ENCODE results near the gene GLYAT. TPM values are rescaled to one million over a fixed set of nuclear protein-coding genes. Genes with fewer than 3 reads are reported as not detected.
A peak's percentile ranks its signal among the peaks of the same experiment; 100 is the strongest.

The GLYAT gene, protein sequence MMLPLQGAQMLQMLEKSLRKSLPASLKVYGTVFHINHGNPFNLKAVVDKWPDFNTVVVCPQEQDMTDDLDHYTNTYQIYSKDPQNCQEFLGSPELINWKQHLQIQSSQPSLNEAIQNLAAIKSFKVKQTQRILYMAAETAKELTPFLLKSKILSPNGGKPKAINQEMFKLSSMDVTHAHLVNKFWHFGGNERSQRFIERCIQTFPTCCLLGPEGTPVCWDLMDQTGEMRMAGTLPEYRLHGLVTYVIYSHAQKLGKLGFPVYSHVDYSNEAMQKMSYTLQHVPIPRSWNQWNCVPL
- not detected for total RNA-seq
- long read RNA-seq, result 0 reads

DNA sequence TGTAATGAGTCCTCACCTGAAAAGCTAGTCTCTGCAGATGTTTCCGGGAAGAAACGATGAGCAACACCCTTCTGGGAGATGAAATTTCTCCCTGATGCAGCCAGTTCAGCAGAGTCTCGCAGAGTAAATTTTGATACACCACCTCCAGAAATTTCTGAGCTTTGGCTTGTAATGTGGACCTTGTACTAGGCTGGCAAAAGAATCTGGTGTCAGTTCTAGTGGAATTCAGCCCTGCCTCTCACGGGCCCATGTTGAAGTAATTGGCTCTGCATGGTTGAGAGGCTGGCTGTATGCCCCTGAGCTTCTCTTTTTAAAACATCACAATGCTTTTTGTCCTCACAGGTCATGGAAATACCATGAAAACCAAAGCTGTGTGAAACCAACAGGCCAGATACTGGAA is at the start of gene GLYAT:
TSS of gene GLYAT (minus strand) at position 125 of the 400 bp plus-strand sequence. CDS start 7,447 bp downstream, outside the sequence.
- intact Hi-C loops (cut with DNase I), result no loop called here
- H3K27me3 ChIP-seq, result no peaks in the 10 kb centered on the region
- no peaks in the 10 kb centered on the region for H3K9me3 ChIP-seq
- ATAC-seq (no peak), DNase-seq (no peak)
- no peak within 1 kb of the TSS for H3K27ac ChIP-seq
- H3K4me1 ChIP-seq, result peaks cover 10% of the 10 kb centered on the region
- no peak within 1 kb of the TSS for H3K4me3 ChIP-seq
- TF ChIP-seq, protein P1, sequence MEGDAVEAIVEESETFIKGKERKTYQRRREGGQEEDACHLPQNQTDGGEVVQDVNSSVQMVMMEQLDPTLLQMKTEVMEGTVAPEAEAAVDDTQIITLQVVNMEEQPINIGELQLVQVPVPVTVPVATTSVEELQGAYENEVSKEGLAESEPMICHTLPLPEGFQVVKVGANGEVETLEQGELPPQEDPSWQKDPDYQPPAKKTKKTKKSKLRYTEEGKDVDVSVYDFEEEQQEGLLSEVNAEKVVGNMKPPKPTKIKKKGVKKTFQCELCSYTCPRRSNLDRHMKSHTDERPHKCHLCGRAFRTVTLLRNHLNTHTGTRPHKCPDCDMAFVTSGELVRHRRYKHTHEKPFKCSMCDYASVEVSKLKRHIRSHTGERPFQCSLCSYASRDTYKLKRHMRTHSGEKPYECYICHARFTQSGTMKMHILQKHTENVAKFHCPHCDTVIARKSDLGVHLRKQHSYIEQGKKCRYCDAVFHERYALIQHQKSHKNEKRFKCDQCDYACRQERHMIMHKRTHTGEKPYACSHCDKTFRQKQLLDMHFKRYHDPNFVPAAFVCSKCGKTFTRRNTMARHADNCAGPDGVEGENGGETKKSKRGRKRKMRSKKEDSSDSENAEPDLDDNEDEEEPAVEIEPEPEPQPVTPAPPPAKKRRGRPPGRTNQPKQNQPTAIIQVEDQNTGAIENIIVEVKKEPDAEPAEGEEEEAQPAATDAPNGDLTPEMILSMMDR (IDR thresholded peaks at IDR 0.05), result no peak
- H3K36me3 ChIP-seq, result no peaks in the 10 kb centered on the region

DNA sequence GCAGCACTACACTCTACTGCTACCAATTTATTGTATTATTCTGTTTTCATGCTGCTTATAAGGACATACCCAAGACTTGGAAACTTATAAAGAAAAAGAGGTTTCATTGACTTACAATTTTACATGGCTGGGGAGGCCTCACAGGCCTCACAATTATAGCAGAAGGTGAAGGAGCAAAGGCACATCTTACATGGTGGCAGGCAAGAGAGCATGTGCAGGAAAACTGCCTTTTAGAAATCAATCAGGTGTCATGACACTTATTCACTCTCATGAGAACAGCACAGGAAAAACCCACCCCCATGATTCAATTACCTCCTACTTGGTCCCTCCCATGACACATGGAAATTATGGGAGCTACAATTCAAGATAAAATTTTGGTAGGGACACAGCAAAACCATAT is 49.6 kb upstream of the GLYAT start:
- Histone ChIP-seq H3K27ac (no peak overlapping the region), H3K4me3 (no peak overlapping the region), H3K36me3 (no peaks in the 10 kb centered on the region), H3K4me1 (no peaks in the 10 kb centered on the region), H3K27me3 (no peaks in the 10 kb centered on the region), H3K9me3 (no peaks in the 10 kb centered on the region)
- intact Hi-C loops (cut with DNase I), result no loop called here
- DNase-seq (no peak), ATAC-seq (no peak)
- TF ChIP-seq, protein P1 (IDR thresholded peaks at IDR 0.05), result no peak

DNA sequence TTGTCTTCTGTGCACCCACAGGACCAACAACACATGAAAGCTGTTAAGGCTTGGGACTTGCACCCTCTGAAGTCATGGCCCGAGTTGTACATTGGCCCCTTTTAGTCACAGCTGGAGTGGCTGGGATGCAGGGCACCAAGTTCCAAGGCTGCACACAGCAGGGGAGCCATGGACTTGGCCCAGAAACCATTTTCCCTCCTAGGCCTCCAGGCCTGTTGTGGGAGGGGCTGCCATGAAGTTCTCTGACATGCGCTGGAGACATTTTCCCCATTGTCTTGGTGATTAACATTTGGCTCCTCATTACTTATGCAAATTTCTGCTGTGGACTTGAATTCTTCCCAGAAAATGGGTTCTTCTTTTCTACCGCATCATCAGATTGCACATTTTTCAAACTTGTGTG is 48.8 kb upstream of the GLYAT start:
- intact Hi-C loops (cut with DNase I), result no loop called here
- Histone ChIP-seq H3K4me1 (no peaks in the 10 kb centered on the region), H3K4me3 (no peak overlapping the region), H3K36me3 (no peaks in the 10 kb centered on the region), H3K27me3 (no peaks in the 10 kb centered on the region), H3K27ac (no peak overlapping the region), H3K9me3 (no peaks in the 10 kb centered on the region)
- TF ChIP-seq, protein P1 (IDR thresholded peaks at IDR 0.05), result no peak
- ATAC-seq, result no peak
- no peak for DNase-seq

DNA sequence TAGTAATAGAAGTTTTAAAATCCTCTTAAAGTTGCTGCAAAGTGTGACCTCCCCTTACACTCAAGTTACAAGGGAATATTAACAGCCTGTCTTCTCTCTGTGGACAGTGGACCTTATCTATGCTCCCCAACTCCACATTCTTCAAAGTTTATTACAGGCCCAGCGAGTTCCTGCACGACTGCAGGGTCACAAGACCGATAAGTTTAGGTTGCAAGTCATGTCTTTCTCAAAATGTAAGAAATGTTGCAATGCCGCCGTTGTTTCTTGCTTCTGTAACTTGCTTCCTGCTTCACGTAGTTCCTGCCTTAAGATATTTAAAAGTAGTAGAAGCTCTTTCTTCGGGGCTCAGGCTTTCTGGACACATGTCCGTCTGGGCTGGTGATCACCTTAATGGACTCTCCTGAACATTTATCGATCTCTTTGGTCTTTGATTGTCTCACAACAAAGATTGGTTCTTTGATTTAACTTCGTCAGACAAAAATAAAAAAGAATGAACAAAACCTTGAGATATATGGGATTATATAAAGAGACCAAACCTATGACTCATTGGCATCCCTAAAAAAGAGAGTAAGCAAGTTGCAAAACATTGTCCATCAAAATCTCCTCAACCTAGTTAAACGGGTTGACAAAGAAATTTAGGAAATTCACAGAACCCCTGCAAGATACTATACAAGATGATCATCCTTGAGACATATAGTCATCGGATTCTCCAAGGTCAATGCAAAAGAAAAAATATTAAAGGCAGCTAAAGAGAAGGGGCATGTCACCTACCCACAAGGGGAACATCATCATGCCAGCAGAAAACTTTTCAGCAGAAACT is 45.4 kb upstream of the GLYAT start:
- no peaks in the 10 kb centered on the region for H3K9me3 ChIP-seq
- H3K27me3 ChIP-seq, result no peaks in the 10 kb centered on the region
- intact Hi-C loops (cut with DNase I), result no loop called here
- TF ChIP-seq, protein P1 (IDR thresholded peaks at IDR 0.05), result no peak
- H3K4me3 ChIP-seq, result no peak overlapping the region
- no peaks in the 10 kb centered on the region for H3K36me3 ChIP-seq
- no peak overlapping the region for H3K27ac ChIP-seq
- DNase-seq, result no peak
- H3K4me1 ChIP-seq, result no peaks in the 10 kb centered on the region
- peak; percentile 43 for ATAC-seq

DNA sequence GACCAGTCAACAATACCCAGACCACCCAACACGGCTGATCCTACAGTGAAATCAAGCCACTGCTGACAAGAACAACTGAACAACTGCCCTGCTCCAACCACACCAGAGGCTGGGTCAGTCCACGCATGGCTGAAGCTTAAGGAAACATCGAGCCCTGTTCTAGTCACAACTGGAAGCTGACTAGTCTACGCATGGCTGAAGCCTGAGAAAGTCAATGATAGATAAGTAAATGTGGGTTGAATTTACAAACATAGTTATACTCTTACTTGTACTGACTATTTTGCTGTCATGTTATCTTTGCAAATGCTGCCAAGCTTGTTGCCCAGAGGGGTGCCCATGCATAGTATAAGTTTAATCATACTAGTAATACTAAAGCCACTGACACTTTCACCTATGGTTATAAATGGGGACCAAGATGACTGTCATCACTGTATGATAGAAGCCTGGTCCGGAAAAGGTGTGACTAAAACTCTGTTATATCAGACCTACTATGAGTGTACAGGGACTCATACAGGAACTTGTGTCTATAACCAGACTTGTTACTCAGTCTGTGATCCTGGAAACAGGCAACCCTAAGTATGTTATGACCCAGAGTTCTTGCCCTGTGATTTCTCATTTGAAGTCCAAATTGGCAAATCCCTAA is 43.4 kb upstream of the GLYAT start:
- ATAC-seq (no peak), DNase-seq (no peak)
- TF ChIP-seq, protein P1 (IDR thresholded peaks at IDR 0.05), result no peak
- Histone ChIP-seq H3K9me3 (no peaks in the 10 kb centered on the region), H3K27me3 (no peaks in the 10 kb centered on the region), H3K27ac (no peak overlapping the region), H3K36me3 (no peaks in the 10 kb centered on the region), H3K4me3 (no peak overlapping the region), H3K4me1 (no peaks in the 10 kb centered on the region)
- intact Hi-C loops (cut with DNase I), result no loop called here

Data from upper lobe of right lung (tissue), 1 donor.